ENCODE data around the gene CCNY. TPM values are rescaled to one million over a fixed set of nuclear protein-coding genes. Genes with fewer than 3 reads are reported as not detected.

Gene CCNY
- total and polyA plus RNA-seq, 2 of the 13 experiments (the other 11 are each of a cell fraction or from before 2014, with no cell fraction given), result 48.2 to 54.7 TPM

GRCh38 chr10:35447693-35448407 lies 111.5 kb downstream of the CCNY start (continued):
- TF ChIP-seq ZSCAN20 (CRISPR knock-in tag; IDR thresholded peaks at IDR 0.05; ENCODE audit: borderline replicate concordance), result no peak
- TF ChIP-seq HNRNPUL1 (IDR thresholded peaks at IDR 0.05; ENCODE audit: low read depth, low read length), result no peak
- TF ChIP-seq THAP11 (CRISPR knock-in tag; IDR thresholded peaks at IDR 0.05), result no peak
- no peak for TF ChIP-seq ZNF318 (CRISPR knock-in tag; IDR thresholded peaks at IDR 0.05)
- TF ChIP-seq FOXO1 (CRISPR knock-in tag; IDR thresholded peaks at IDR 0.05), result 0 out of 2 replicates have a peak, but pooled peaks have one; percentile 15
- no peak for TF ChIP-seq ZSCAN31 (CRISPR knock-in tag; IDR thresholded peaks at IDR 0.05; ENCODE audit: low read depth)
- TF ChIP-seq HOXD1 (CRISPR knock-in tag; IDR thresholded peaks at IDR 0.05), result no peak
- TF ChIP-seq ZNF234 (CRISPR knock-in tag; conservative IDR thresholded peaks at IDR 0.05), result no peak
- TF ChIP-seq PBX3 (CRISPR knock-in tag; IDR thresholded peaks at IDR 0.05; ENCODE audit: borderline replicate concordance), result no peak
- no peak for TF ChIP-seq MED8 (CRISPR knock-in tag; IDR thresholded peaks at IDR 0.05; ENCODE audit: insufficient replicate concordance)
- no peak for TF ChIP-seq MXD1 (CRISPR knock-in tag; IDR thresholded peaks at IDR 0.05)
- TF ChIP-seq ZNF772 (CRISPR knock-in tag; IDR thresholded peaks at IDR 0.05), result 0 out of 2 replicates have a peak, but pooled peaks have one; percentile 45
- TF ChIP-seq HNRNPLL (IDR thresholded peaks at IDR 0.05; ENCODE audit: low read depth, low read length, poor library complexity, severe bottlenecking), result no peak
- TF ChIP-seq SSRP1 (CRISPR knock-in tag; IDR thresholded peaks at IDR 0.05), result no peak
- peak; percentile 58; the same call in 1 of the 2 replicates for TF ChIP-seq NCOA2 (CRISPR knock-in tag; IDR thresholded peaks at IDR 0.05)
- no peak for TF ChIP-seq ZNF230 (CRISPR knock-in tag; IDR thresholded peaks at IDR 0.05)
- peak; percentile 49; the same call in 1 of the 2 replicates for TF ChIP-seq NFIC (IDR thresholded peaks at IDR 0.05; ENCODE audit: low read length)
- TF ChIP-seq PAWR (CRISPR knock-in tag; IDR thresholded peaks at IDR 0.05; ENCODE audit: borderline replicate concordance), result no peak
- TF ChIP-seq ZNF501 (CRISPR knock-in tag; IDR thresholded peaks at IDR 0.05), result no peak; the same call in 1 of the 2 replicates
- peak; percentile 83 for TF ChIP-seq SOX5 (CRISPR knock-in tag; IDR thresholded peaks at IDR 0.05; ENCODE audit: borderline replicate concordance)

All from HepG2 (cell line).